Prostate gland (tissue), 2 donors: ENCODE measurements around the gene IFITM1. TPM values are rescaled to one million over a fixed set of nuclear protein-coding genes. Genes with fewer than 3 reads are reported as not detected.
A peak's percentile ranks its signal among the peaks of the same experiment; 100 is the strongest.

Experiments
- DNase-seq: peaks from one replicate; pipeline ENCODE4 v3.0.0-alpha.2; 2019; ENCODE audit warnings: low spot score
- H3K27ac ChIP-seq, 2 donors: fragments of 200-600 bp; sonication (generic); 2 replicates each; pipeline ENCODE4 v1.5.1; 2017 to 2019
- H3K27me3 ChIP-seq: fragments of 200-600 bp; sonication (generic); replicated peaks from 2 replicates; pipeline ENCODE4 v1.5.1; 2019; ENCODE audit not compliant: insufficient read depth
- H3K36me3 ChIP-seq, 2 donors: fragments of 200-600 bp; sonication (generic); 1 replicate in 1 of 2; 2 replicates in 1 of 2; pipeline versions ENCODE4 v1.5.1 to v1.8.1; 2017 to 2019
- H3K4me1 ChIP-seq: fragments of 200-600 bp; sonication (generic); replicated peaks from 2 replicates; pipeline ENCODE4 v1.5.1; 2019
- H3K4me3 ChIP-seq, 2 donors: fragments of 200-600 bp; sonication (generic); 2 replicates each; pipeline ENCODE4 v1.5.1; 2017 to 2019
- H3K9me3 ChIP-seq: fragments of 200-600 bp; sonication (generic); 2 replicates; pipeline ENCODE4 v1.5.1; 2017
- CTCF ChIP-seq, 4 experiments: fragments of 200-600 bp in 2 of 4; fragments of 450-650 bp in 2 of 4; sonication (generic) in 2 of 4; IDR thresholded peaks; 1 replicate in 3 of 4; 2 replicates in 1 of 4; pipeline ENCODE4 v1.5.1; 2016 to 2019; ENCODE audit warnings: antibody characterized with exemption in 4 of 4, mild to moderate bottlenecking in 2 of 4, moderate library complexity in 2 of 4
- POLR2A ChIP-seq: fragments of 450-650 bp; IDR thresholded peaks from one replicate; pipeline ENCODE4 v1.6.1; 2016; ENCODE audit warnings: antibody characterized with exemption, mild to moderate bottlenecking
- POLR2AphosphoS5 ChIP-seq: sonication (generic); formaldehyde crosslinking; IDR thresholded peaks from one replicate; pipeline ENCODE4 v1.6.1; 2017; ENCODE audit warnings: antibody characterized with exemption
- WGBS: methylation state at CpG from one replicate; pipeline ENCODE4 v1.1.5; 2018; 5-methylcytosine and 5-hydroxymethylcytosine counted together
- intact Hi-C: fragments of 100-400 bp; cut with DNase I; formaldehyde crosslinking; loops from one replicate; pipeline ENCODE4 v1.14.2; 2022
- total RNA-seq, 2 donors: library from RNA; depleted of rRNA; stranded (reverse); fragments of >200 nt; gene quantifications; one replicate each; pipeline ENCODE4 v1.1.0, GENCODE V29; 2016

The IFITM1 gene
- total RNA-seq, 2 donors from 2014 or later = 73.9 to 182 TPM

- 19% methylated on average over 20 of the region's 20 CpGs for WGBS
- no peak overlapping the region for H3K4me3 ChIP-seq
- no peak overlapping the region for H3K27ac ChIP-seq
- no peaks in the 10 kb centered on the region for H3K36me3 ChIP-seq
- H3K9me3 ChIP-seq = no peaks in the 10 kb centered on the region
- no peak for DNase-seq
- intact Hi-C loops = no loop called here
- peaks cover 12% of the 10 kb centered on the region for H3K27me3 ChIP-seq
- no peaks in the 10 kb centered on the region for H3K4me1 ChIP-seq
- TF ChIP-seq POLR2AphosphoS5 = no peak
- TF ChIP-seq POLR2A = no peak
- no peak for TF ChIP-seq CTCF (IDR thresholded peaks at IDR 0.05)
Observed at GRCh38 chr11:299951-300735, 13.7 kb upstream of the IFITM1 start.

- no peaks in the 10 kb centered on the region for H3K9me3 ChIP-seq
- intact Hi-C loops = no loop called here
- WGBS = 93% methylated on average over 12 of the region's 12 CpGs
- peaks cover 12% of the 10 kb centered on the region for H3K27me3 ChIP-seq
- H3K27ac ChIP-seq = no peak overlapping the region
- H3K36me3 ChIP-seq = no peaks in the 10 kb centered on the region
- TF ChIP-seq CTCF (IDR thresholded peaks at IDR 0.05) (no peak), POLR2AphosphoS5 (no peak), POLR2A (no peak)
- H3K4me1 ChIP-seq = no peaks in the 10 kb centered on the region
- DNase-seq = no peak
- no peak overlapping the region for H3K4me3 ChIP-seq
Observed at GRCh38 chr11:303363-303762, 10.5 kb upstream of the IFITM1 start.

- Histone ChIP-seq H3K4me3 (no peak overlapping the region), H3K4me1 (no peaks in the 10 kb centered on the region), H3K9me3 (no peaks in the 10 kb centered on the region), H3K36me3 (no peaks in the 10 kb centered on the region), H3K27ac (no peak overlapping the region), H3K27me3 (peaks cover 10% of the 10 kb centered on the region)
- intact Hi-C loops = no loop called here
- no peak for TF ChIP-seq CTCF (IDR thresholded peaks at IDR 0.05)
- no peak for TF ChIP-seq POLR2AphosphoS5
- TF ChIP-seq POLR2A = no peak
- 92% methylated on average over 52 of the region's 52 CpGs for WGBS
- no peak for DNase-seq
Observed at GRCh38 chr11:304061-304506, 9.8 kb upstream of the IFITM1 start.

- Histone ChIP-seq H3K4me1 (no peaks in the 10 kb centered on the region), H3K9me3 (no peaks in the 10 kb centered on the region), H3K4me3 (no peak overlapping the region), H3K27me3 (no peaks in the 10 kb centered on the region), H3K36me3 (no peaks in the 10 kb centered on the region), H3K27ac (no peak overlapping the region)
- intact Hi-C loops = loop anchor here (5.0 kb wide), 2 partner anchors 52 to 147 kb away; partner anchors contain the start of gene PTDSS2
- peak; percentile 69 for DNase-seq
- TF ChIP-seq POLR2AphosphoS5 (peak; percentile 64), POLR2A (no peak), CTCF (IDR thresholded peaks at IDR 0.05) (peak; percentile 12 to 86 (median 64))
- 37% methylated on average over 19 of the region's 19 CpGs for WGBS
Observed at GRCh38 chr11:304915-305843, 8.7 kb upstream of the IFITM1 start.
